ENCODE data around the gene CRISP1.
"Not testable (repeated sequence)": the region's sequence is repeated elsewhere in the genome, so short reads cannot be mapped to it uniquely, and the experiment has no call there.

The CRISP1 gene

GRCh38 chr6:49839162-49839561, 27.2 kb downstream of the CRISP1 start:
- no peak for DNase-seq

- no peak for DNase-seq
Measured at GRCh38 chr6:49835140-49835539, 31.2 kb downstream of the CRISP1 start.

- no peak for DNase-seq
Measured at GRCh38 chr6:49833386-49833785, 32.9 kb downstream of the CRISP1 start.

GRCh38 chr6:49826743-49827406, 39.5 kb downstream of the CRISP1 start:
- DNase-seq, result no peak

GRCh38 chr6:49815166-49815565, 51.2 kb downstream of the CRISP1 start:
- DNase-seq, result no peak

- DNase-seq, result no peak
Measured at GRCh38 chr6:49813248-49813647, 53.1 kb downstream of the CRISP1 start.

GRCh38 chr6:49806145-49806544, 60.2 kb downstream of the CRISP1 start:
- DNase-seq, result no peak

GRCh38 chr6:49805246-49805645, 61.1 kb downstream of the CRISP1 start:
- no peak for DNase-seq

- DNase-seq, result no peak
Measured at GRCh38 chr6:49801525-49801924, 64.8 kb downstream of the CRISP1 start.

GRCh38 chr6:49799090-49799489, 67.2 kb downstream of the CRISP1 start:
- no peak for DNase-seq

- not testable (repeated sequence) for DNase-seq
Measured at GRCh38 chr6:49796842-49797455, 69.4 kb downstream of the CRISP1 start.

- no peak for DNase-seq
Measured at GRCh38 chr6:49790341-49790740, 76.0 kb downstream of the CRISP1 start.

- DNase-seq, result no peak
Measured at GRCh38 chr6:49787176-49787575, 79.2 kb downstream of the CRISP1 start, which contains the start of gene PGK2. Gene PGK2, minus strand, starts transcription at chr6:49787285. Its CDS starts 98 bp downstream, at chr6:49787187.

- DNase-seq, result no peak
Measured at GRCh38 chr6:49784272-49784671, 82.1 kb downstream of the CRISP1 start.

All from stimulated activated CD4-positive, alpha-beta T cell treated with anti-CD3 and anti-CD28 coated beads, Interleukin-12 subunit alpha, Interleukin-12 subunit beta, amount 100 ng/mL, for 4 hours (primary cell).